Mesothelial cell of epicardium (in vitro differentiated cells): Measurements from ENCODE around the gene SPINK13. TPM values are rescaled to one million over a fixed set of nuclear protein-coding genes. Genes with fewer than 3 reads are reported as not detected.

Source experiments
- DNase-seq, 2 experiments: peaks; one replicate each; pipeline ENCODE4 v3.0.0; 2021; ENCODE audit warnings: low spot score in 2 of 2; ENCODE audit not compliant: unreplicated experiment in 2 of 2
- H3K27ac Mint-ChIP-seq: 2 replicates; pipeline ENCODE4 v1.8.0; 2021; ENCODE audit warnings: mixed read lengths
- H3K27me3 Mint-ChIP-seq: 2 replicates; pipeline ENCODE4 v1.8.0; 2021; ENCODE audit warnings: low read depth, mixed read lengths
- H3K36me3 Mint-ChIP-seq: 2 replicates; pipeline ENCODE4 v1.8.0; 2021; ENCODE audit warnings: mixed read lengths
- H3K4me1 Mint-ChIP-seq: 2 replicates; pipeline ENCODE4 v1.8.0; 2021; ENCODE audit warnings: mixed read lengths
- H3K4me3 Mint-ChIP-seq: 2 replicates; pipeline ENCODE4 v1.8.0; 2021; ENCODE audit warnings: mild to moderate bottlenecking, moderate library complexity, mixed read lengths
- H3K9me3 Mint-ChIP-seq: 2 replicates; pipeline ENCODE4 v1.8.0; 2021; ENCODE audit warnings: mixed read lengths
- total RNA-seq: library from RNA; stranded (reverse); gene quantifications from 3 replicates; pipeline ENCODE4 v1.2.1, GENCODE V29; 2021
- TF ChIP-seq, protein P1 (sequence below): fragments of 200-600 bp; sonication (generic); IDR thresholded peaks from one replicate; pipeline ENCODE4 v1.5.0; 2021; ENCODE audit warnings: antibody characterized with exemption; ENCODE audit not compliant: unreplicated experiment

Gene SPINK13
- total RNA-seq, 1 donor from 2014 or later: not detected

DNA sequence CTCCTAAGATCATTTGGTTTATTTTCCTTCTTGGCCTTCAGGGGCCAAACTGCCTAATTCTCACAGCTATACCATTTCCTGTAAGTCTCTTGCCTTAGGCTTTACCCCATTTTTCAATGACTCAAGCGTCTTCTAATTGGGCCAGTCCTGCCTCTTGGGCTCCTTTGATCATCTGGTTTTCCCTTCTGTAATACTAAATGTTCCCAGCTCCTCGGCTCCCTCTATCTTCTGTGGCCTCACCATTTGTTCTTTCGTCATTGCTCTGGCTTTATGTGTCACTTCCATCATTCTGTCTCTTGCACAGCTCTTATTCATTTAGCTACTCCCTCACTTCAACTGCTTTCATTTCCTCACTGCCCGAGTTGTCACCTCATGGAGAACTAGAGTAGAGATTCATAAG is 29.1 kb downstream of the SPINK13 start:
- Mint-ChIP-seq H3K27ac (no peak overlapping the region), H3K4me3 (no peak overlapping the region), H3K36me3 (no peaks in the 10 kb centered on the region), H3K27me3 (peaks cover 3% of the 10 kb centered on the region), H3K9me3 (no peaks in the 10 kb centered on the region), H3K4me1 (no peaks in the 10 kb centered on the region)
- TF ChIP-seq, protein P1, sequence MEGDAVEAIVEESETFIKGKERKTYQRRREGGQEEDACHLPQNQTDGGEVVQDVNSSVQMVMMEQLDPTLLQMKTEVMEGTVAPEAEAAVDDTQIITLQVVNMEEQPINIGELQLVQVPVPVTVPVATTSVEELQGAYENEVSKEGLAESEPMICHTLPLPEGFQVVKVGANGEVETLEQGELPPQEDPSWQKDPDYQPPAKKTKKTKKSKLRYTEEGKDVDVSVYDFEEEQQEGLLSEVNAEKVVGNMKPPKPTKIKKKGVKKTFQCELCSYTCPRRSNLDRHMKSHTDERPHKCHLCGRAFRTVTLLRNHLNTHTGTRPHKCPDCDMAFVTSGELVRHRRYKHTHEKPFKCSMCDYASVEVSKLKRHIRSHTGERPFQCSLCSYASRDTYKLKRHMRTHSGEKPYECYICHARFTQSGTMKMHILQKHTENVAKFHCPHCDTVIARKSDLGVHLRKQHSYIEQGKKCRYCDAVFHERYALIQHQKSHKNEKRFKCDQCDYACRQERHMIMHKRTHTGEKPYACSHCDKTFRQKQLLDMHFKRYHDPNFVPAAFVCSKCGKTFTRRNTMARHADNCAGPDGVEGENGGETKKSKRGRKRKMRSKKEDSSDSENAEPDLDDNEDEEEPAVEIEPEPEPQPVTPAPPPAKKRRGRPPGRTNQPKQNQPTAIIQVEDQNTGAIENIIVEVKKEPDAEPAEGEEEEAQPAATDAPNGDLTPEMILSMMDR: no peak
- DNase-seq: no peak

DNA sequence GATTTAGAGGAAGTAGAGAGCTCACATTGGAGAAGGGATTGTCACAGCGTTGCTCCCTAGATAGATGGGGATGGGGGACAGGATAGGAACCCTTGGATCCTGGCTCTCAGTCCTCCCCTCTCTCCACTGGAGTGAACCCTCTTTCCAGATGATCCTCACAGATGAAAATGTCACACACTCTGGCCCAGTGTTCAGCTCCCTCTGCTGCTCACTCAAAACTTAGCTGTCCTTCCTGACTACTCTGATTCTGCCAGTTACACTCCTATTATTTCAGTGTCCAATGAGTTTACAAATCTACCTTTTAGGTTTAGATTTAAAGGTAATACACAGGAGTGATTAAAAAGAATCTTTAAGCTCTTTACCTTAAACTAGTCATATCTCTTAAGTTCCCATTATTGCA is 37.9 kb downstream of the SPINK13 start:
- no peak for DNase-seq
- no peak overlapping the region for H3K4me3 Mint-ChIP-seq
- peaks cover 18% of the 10 kb centered on the region for H3K9me3 Mint-ChIP-seq
- no peak overlapping the region for H3K27ac Mint-ChIP-seq
- TF ChIP-seq, protein P1: no peak
- H3K36me3 Mint-ChIP-seq: no peaks in the 10 kb centered on the region
- no peaks in the 10 kb centered on the region for H3K4me1 Mint-ChIP-seq
- peaks cover 2% of the 10 kb centered on the region for H3K27me3 Mint-ChIP-seq

DNA sequence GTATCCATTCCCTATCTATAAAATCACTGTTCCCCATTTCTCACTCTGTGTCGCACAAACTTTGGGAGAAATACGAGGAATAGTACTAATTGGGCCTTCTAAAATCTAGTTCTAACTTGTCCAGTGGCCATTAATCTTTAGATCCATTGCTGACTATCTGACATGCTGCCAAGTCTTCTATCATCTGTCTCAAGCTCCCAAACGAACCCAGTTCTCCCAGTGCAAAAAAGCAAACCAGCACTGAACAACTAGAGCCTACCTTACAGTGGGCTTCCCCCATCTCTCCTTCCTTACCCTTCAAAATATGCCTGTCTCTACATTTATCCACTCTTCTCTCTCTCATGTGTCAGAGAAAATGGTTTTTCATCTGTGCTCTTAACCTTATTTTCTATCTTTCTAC is 40.4 kb downstream of the SPINK13 start:
- no peak for DNase-seq
- TF ChIP-seq, protein P1: no peak
- peaks cover 3% of the 10 kb centered on the region for H3K27me3 Mint-ChIP-seq
- H3K4me1 Mint-ChIP-seq: no peaks in the 10 kb centered on the region
- peaks cover 18% of the 10 kb centered on the region for H3K9me3 Mint-ChIP-seq
- no peak overlapping the region for H3K27ac Mint-ChIP-seq
- no peak overlapping the region for H3K4me3 Mint-ChIP-seq
- no peaks in the 10 kb centered on the region for H3K36me3 Mint-ChIP-seq

DNA sequence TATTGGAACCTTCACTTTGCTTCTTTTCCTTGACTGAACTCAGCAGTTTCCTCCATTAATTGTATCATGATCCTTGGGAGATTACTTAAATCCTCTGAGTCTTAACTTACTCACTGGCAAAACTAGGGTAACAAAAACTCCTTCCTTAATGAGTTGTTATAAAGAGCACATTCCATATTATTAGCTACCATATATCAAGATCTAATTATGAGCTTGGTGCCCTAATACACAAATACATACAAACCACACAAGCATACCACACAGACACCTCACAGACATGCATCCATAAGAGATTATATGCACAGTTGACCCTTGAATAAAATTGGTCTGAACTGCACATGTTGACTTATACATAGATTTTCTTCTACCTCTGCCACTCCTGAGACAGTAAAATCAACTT is 41.2 kb downstream of the SPINK13 start:
- no peaks in the 10 kb centered on the region for H3K36me3 Mint-ChIP-seq
- TF ChIP-seq, protein P1: no peak
- no peak overlapping the region for H3K27ac Mint-ChIP-seq
- no peak overlapping the region for H3K4me3 Mint-ChIP-seq
- no peak for DNase-seq
- peaks cover 18% of the 10 kb centered on the region for H3K9me3 Mint-ChIP-seq
- peaks cover 5% of the 10 kb centered on the region for H3K27me3 Mint-ChIP-seq
- no peaks in the 10 kb centered on the region for H3K4me1 Mint-ChIP-seq

DNA sequence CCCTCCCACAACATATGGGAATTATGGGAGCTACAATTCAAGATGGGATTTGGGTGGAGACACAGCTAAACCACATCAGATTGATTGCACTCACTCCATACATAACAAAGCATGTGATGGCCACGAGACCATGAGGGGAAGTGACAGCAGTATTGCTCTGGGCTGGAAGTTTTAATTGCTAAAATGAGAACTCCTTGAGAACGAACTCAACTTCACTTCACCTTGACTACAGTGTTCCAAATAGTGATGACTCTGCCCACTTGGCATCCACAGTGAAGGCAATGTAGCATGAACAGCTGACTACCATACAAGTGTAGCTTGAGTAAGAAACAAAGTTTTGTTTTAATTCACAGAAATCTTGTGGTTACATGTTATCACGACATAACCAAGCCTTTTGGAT is 42.9 kb downstream of the SPINK13 start:
- peaks cover 11% of the 10 kb centered on the region for H3K27me3 Mint-ChIP-seq
- no peak for DNase-seq
- H3K4me3 Mint-ChIP-seq: no peak overlapping the region
- no peaks in the 10 kb centered on the region for H3K36me3 Mint-ChIP-seq
- no peaks in the 10 kb centered on the region for H3K4me1 Mint-ChIP-seq
- H3K27ac Mint-ChIP-seq: no peak overlapping the region
- peaks cover 18% of the 10 kb centered on the region for H3K9me3 Mint-ChIP-seq
- TF ChIP-seq, protein P1: no peak

DNA sequence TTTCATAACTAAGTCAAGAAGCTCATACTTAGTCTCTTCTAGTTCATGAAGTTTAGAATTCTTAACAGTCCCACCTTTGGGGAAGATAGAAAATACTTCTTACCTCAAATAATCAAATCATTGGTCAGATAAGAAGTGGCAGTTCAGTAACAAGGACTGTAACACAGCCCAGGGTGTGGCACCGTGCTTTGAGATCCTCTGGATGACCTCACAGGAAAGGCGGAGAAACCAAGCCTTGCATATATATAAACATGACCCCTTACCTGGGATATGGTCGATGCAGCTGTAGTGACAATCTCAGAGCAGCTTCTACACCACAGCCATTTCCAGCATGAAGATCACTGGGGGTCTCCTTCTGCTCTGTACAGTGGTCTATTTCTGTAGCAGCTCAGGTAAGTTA is 43.6 kb downstream of the SPINK13 start, which contains the start of gene SPINK7:
Gene SPINK7, plus strand, starts transcription at position 271 of the 400 bp plus-strand sequence. Its CDS starts 61 bp downstream, at position 332.
- Mint-ChIP-seq H3K9me3 (peaks cover 18% of the 10 kb centered on the region), H3K27me3 (peaks cover 11% of the 10 kb centered on the region), H3K36me3 (no peaks in the 10 kb centered on the region), H3K4me3 (no peak within 1 kb of the TSS), H3K27ac (no peak within 1 kb of the TSS), H3K4me1 (no peaks in the 10 kb centered on the region)
- no peak for DNase-seq
- TF ChIP-seq, protein P1: no peak
